Suppressor macrophage treated with lipopolysaccharide for 4 hours (primary cell): ENCODE results near the gene PTPN9.
"Not testable (repeated sequence)": the region's sequence is repeated elsewhere in the genome, so short reads cannot be mapped to it uniquely, and the experiment has no call there.

Experiments used
- DNase-seq: peaks from one replicate; pipeline ENCODE4 v3.0.0-alpha.2; 2020

Gene PTPN9

GRCh38 chr15:75530169-75530568 is 48.9 kb downstream of the PTPN9 start:
- DNase-seq = no peak

- DNase-seq = not testable (repeated sequence)
Observed at GRCh38 chr15:75525756-75526155, 53.4 kb downstream of the PTPN9 start.

GRCh38 chr15:75523011-75523410 is 56.1 kb downstream of the PTPN9 start:
- DNase-seq = no peak

GRCh38 chr15:75517233-75517632 is 61.9 kb downstream of the PTPN9 start:
- no peak for DNase-seq

DNA sequence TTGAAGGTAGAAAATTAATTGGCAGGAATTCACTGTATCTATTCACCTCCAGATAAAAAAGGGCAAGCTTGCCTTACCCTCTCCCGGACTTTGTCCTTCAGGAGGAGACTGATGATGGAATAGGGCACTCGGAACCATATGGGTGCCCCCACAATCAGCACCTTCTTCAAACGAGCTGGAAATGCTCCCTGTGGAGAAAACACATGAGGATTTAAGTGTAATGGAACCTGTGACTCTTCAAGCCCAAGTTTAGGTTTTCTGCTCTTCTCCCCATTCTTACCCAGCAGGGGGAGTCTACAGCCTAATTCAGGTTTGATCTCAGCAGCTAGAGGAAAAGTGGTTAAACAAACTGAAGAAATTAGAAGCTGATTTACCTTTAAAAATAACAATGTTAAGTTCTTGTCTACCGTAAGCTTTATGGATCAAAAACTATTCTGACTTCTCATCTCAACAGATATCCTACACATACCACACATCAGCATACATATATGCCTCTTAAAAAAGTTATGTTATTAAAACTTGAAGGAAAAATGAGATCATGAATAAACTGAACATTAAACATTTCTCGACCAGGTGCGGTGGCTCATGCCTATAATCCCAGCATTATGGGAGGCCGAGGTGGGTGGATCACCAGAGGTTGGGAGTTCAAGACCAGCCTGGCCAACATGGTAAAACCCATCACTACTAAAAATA is 70.1 kb downstream of the PTPN9 start:
- DNase-seq = peak; percentile 20

DNA sequence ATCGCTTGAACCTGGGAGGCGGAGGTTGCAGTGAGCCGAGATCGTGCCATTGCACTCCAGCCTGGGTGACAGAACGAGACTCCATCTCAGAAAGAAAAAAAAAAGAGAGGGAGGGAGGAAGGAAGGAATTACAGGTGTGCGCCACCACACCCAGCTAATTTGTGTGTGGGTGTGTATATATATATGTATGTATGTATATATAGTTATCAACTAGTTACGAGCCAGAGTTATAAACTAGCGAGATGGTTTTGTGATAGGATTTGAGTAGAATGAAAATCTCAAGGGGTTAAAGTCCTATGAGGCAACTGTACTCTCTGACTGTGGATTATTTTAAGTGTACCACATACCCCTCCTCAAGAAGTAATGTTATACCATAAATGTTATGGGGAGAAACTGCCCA is 76.8 kb downstream of the PTPN9 start:
- no peak for DNase-seq

DNA sequence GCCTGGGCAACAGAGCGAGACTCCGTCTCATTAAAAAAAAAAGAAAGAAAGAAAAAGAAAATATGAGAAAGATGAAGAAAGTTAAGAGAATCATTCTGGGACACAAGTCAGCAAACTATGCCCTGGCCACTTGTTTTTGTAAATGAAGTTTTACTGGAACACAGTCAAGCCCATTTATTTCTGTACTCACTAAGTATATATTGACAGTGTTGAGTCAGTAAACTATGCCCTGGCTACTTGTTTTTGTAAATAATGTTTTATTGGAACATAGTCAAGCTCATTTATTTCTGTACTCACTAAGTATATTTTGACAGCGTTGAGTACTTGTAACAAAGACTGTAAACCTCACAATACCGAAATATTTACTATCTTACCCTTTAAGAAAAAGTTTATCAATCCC is 85.4 kb downstream of the PTPN9 start:
- DNase-seq = no peak

GRCh38 chr15:75483961-75484360 is 95.2 kb downstream of the PTPN9 start:
- DNase-seq = no peak

DNA sequence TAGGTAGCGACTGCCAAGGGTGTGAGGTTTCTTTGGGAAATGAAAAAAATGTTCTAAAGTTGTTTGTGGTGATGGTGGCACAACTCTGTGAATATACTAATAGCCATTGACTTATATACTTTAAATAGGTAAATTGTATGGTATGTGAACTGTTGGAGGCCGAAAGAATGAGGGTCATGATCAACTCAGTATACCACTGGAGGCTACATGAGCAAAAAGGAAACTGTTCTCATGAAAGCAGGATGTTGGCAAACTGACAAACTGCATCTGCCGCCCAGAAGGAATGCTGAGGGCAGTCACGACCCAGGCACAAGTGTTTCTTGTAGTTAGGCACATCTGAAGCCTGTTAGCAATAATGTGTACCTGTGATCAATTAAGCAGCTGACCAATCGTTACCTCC is 95.6 kb downstream of the PTPN9 start:
- DNase-seq = not testable (repeated sequence)

GRCh38 chr15:75483106-75483505 is 96.0 kb downstream of the PTPN9 start:
- no peak for DNase-seq

- not testable (repeated sequence) for DNase-seq
Observed at GRCh38 chr15:75480463-75480862, 98.7 kb downstream of the PTPN9 start.

DNA sequence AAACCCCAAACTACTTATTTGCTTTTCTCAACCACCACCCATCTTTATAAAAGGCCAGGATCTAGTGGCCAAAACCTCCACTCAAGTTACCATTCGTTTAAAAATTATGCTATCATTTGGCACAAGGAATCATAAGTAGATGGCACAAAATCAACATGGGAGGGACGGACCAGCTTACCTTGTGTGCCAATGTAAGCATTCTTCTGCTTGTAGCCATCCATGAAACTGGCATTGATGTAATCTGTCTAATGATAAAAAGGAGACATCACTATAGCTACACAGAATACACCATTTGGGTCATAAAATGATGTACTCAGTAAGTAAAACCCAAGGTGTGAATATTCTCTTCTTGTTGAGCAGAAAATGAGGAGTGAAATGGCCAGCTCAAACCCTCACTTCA is 99.4 kb downstream of the PTPN9 start:
- DNase-seq = no peak

GRCh38 chr15:75477094-75477493 is 102.0 kb downstream of the PTPN9 start:
- not testable (repeated sequence) for DNase-seq

GRCh38 chr15:75468913-75469598 is 110.1 kb downstream of the PTPN9 start:
- no peak for DNase-seq

DNA sequence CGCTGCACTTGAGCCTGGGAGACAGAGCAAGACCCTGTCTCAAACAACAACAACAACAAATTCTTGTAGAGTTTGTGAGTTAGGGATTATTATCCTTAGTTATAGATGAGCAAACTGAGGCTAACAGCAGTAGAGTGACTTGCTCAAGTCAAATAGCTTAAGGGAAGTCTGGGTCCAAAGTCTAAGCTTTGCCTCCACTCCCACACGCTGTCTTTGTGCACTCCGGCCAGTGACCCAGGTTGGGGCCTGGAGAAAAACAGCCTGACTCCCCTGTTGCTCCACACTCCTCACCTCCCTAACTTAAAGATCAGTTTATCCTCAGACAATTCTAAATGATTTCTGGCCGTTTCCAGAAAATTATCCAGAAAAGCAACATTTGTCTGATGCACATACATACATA is 118.5 kb downstream of the PTPN9 start:
- DNase-seq = no peak

- no peak for DNase-seq
Observed at GRCh38 chr15:75459581-75459980, 119.5 kb downstream of the PTPN9 start.

GRCh38 chr15:75456710-75457109 is 122.4 kb downstream of the PTPN9 start:
- peak; percentile 10 for DNase-seq

GRCh38 chr15:75455982-75456531 is 123.1 kb downstream of the PTPN9 start:
- DNase-seq = peak; percentile 54

DNA sequence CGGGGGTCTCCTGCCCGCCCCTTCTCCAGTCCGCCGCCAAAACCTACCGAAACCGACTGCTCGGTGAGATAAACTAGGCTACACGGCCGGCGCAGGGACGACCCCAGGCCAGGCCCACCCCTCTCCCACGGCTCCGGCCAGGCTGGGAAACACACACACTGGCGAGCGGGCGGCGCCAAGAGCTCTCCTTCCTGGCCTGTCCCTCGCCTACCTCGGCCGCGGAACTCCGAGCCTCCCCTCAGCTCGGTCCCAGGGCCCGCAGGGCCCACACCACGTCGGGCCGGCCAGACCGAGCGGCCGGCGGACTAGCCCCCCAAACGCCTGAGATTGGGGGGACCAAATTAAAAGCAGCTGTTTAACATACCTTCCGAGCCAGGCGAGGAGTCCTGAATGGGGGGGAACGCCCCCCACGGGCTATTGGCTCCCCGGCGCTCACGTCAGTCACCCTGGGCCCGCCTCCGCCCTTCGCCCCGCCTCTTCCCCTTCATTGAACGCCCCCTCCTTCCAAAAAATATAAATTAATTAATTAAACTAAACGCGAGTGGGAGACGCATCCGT is 123.6 kb downstream of the PTPN9 start:
- DNase-seq = peak; percentile 88

DNA sequence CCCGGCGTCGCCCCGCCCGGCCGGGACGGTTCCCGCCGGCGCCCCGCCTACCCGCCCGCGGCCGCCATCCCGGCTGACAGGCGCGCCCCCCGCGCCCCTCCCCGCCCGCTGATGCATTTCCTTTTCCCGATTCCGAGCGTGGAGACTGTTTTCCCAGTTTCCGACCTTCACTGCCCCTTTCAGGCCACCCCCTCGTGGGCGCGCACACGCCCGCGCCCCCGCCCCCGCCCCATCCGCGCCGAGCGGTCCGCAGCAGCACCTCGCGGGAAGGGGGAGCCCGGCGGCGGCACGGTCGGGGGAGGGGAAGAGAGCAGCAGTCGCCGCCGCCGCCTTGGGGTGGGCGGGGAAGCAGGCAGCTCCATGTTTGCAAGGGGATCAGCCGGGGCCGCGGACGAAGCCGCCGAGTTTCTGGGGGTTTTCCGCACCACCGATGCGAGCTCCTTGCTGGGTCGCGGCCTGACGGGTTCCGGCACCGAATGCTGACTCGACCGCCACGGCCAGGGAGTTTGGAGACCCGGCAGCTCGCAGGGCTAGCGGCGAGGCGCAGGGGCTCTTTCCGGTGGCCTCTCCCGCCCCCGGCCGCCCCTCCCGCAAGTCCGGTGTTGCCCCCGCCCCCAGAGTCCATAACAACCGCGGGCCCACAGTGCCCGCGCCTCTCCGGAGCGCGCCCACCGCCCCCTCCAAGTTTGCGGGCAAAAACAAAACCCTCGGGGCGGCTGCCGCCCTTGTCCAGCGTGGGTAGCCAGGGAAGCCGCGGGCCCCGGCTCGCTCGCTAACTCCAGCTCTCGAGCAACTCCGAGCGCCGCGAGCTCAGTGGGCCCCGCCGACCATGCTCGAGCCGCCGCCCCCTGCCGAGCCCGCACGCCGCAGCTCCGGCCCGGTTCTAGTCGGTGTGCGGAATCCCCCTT is 124.4 kb downstream of the PTPN9 start:
- peak; percentile 23 for DNase-seq

DNA sequence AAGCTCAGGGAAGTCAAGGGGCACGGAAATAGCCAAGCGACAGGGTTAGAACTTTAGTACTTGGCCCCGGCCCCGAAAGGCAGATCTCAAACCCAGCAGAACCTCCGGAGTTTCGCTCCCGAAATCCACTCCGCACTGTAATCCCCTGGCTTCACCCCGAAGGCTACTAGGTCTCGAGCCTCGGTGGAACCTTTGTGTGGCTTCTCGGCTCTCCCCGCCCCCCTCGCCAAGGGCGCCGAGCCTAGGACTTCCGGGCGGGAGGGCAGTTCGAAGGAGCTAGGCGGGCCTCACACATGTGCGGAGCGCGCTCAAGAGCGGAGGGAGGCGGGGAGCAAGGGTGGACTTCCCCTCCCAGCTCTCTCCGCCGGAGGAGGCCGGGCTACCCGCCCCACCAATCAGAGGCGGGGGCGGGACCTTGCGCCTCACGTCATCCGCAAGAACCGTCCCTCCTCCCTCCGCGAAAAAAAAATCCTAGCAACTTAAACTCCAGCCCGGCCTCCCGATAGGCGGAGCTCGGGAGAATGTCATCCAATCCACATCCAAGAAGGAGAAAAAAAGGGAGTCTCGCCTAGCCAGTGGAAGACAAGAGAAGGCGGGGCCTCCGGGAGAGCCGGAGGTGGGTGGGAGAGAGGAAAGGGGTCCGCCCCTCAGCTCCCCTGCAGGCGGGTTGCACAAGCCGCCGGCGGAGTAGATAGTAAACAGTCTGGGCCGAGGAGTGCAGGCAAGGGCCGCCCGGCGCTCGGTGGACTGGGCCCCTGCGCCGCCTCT is 125.2 kb downstream of the PTPN9 start:
- peak; percentile 100 for DNase-seq
